GM19035 (cell line): Measurements from ENCODE around the gene TNNT1.

Experiments
- ATAC-seq: cut with Tn5 transposase; IDR thresholded peaks from one replicate; pipeline ENCODE4 v1.9.1; 2021; ENCODE audit not compliant: unreplicated experiment

Gene TNNT1

DNA sequence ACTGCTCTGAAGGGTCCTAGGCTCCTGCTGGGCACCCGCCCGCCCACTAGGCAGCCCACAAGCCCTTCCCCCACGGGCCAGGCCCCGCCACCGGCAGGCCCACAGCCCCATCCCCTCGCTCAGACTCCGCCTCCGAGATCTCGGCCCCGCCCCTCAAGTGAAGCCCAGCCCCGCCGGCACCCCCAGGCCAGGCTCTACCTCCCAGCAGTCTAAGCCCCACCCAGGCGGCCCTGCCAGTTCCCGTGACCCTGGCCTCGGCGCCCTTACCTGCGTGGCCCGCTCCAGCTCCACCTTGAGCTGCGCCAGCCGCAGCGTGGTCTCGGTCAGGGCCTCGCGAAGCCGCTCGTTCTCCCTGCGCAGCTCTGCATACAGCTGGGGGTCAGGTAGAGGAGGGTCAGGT, 57.1 kb downstream of the TNNT1 start:
- ATAC-seq: no peak

DNA sequence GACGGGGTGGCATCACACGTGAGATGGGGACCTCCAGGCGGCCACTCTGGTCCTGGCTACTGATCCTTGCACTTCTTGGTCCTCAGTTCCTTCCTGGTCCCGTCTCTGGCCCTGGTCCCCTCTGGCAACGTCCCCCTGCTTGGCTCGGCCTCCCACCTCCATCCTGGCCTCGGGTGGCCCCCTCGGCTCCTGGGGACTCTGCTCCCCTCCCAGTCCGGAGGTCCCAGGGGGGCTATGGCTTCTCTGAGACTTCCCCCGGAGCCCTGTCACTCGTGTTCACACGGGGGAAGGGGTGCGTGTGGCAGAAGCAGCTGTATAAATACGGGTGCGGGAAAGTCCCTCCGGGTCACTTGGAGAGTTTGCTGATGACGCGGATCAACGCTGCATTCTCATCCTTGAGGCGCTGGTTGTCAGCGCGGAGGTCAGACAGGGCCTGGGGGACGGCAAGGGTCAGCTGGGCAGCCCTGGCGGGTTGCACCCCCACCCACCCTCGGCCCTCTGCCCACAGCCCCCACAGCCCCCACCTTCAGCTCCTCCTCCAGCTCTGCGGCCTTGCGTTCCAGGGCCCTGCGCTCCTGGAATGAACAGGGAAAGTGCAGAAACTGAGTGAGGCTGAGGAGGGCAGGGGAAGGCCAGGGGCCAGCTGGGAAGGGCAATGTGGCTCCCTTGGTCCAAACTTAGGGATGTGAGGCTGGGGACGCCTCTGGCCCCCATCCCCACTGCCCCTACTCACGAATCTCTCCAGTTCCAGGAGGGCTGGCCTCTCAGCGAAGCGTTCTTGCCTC, 57.7 kb downstream of the TNNT1 start:
- no peak for ATAC-seq

DNA sequence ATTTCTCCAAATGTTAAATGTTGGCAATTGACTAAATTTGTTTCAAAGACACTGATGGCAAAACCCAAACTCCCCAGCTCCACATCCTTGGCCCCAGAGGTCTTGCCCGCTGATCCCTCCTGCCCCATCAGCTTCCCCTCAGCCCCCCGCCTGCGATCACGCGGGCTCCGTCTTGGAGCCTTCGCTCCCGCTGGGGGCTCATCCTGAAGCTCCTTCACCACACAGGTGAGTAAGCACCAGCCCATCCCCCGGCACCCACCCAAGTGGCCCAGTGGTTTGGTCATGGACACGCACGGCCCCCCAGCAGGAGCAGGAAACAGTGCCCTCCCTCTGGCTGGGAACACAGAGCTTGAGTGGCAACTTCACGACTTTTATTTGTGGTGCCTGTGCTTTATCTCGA, 58.4 kb downstream of the TNNT1 start:
- ATAC-seq: no peak

DNA sequence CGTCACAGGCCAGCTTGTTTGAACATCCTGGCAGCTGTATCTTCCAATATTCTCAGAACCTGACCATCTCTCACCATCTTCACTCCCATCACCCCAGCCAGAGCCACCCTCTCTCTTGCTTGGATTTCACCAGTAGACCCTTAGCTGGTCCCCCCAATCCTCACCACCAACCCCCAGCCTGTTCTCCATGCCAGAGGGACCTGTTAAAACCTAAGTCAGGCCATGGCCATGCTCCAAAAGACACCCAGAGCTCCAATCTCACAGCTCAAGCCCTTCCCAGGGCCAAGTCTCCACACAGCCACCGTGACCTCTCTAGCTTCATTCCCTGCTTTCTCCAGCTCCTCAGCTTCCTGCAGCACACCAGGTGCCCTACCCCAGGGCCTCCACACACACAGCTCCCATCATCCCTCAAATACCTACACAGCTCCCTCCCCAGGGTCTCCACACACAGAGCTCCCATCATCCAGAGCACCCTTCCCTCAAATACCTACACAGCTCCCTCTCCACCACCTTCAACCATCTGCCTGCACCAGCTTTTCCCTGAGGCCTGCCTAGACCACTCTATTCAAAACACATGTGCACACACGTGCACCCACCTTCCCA, 59.6 kb downstream of the TNNT1 start:
- ATAC-seq: no peak

DNA sequence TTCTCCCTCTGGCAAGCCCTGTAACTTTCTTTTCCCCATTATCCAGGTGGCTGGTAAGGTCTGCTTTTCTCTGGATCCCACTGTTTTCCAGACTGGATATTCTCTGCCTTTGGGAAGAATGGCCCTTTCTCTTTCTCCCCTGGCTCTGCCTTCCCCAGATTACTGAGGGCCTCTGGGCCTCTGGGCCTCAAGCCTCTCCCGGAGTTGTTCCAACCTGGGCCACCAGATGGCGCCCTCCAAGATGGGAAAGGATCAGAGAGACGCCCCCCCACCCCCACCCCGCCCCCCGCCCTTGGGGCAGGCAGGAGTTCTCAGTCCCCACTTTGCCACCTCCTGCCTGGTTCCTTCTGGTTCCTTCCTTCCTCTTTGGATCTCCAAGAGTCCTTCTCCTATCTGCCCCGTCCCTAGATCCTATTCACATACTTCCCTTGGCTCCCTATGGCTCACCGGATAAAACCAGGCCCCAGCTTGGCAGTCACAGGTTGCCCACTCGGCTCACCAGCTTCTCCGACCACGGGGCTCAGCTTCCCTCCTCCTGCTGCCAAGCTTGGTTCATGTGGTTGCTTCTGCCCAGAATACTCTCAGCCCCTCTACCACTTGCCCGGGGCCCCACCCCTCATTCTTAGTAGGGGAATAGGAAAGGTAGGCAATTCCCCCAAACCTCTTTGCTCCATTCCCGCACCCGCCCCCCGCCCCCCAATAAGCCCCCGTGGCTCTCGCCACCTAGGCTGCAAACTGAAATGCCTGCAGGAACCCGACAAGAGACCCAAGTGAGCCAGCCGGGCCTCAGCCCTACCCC, 60.3 kb downstream of the TNNT1 start:
- no peak for ATAC-seq

DNA sequence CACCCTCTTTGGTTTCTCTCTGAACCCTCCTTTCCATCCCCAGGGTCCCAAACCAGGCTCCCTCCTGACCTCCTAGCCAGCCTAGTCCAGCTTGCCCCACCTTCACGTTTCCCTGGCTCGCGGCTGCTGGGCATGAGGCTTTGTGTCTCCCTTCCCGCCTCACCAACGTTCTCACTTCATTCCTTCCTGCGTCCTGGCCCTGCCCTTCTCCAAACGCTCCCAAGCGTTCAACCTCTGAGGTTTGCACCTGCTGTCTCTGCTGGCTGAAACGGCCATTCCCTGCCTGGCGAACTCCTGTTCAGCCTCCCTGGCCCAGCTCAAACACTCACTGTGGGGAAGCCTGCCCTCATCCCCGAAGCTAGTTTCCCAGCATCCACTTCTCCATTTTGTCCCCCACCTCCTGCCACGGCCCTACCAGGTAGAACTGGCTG, 61.0 kb downstream of the TNNT1 start:
- ATAC-seq: no peak

DNA sequence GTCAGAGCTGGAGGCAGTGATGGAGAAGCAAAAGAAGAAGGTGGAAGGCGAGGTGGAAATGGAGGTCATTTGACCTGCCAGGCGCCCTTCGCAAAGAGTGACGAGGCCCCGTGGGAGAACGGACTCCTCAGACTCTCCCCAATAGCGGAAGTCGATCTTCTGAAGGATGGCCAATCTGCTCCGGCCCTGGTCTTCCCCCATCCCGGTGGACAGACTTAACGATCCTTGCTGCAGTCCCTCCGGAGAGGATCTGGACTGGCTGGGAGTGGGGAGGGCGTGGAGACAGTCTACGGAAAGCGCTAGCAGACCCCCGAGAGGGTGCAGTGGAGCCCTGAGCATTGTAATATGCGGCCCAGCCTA, 61.5 kb downstream of the TNNT1 start:
- no peak for ATAC-seq

DNA sequence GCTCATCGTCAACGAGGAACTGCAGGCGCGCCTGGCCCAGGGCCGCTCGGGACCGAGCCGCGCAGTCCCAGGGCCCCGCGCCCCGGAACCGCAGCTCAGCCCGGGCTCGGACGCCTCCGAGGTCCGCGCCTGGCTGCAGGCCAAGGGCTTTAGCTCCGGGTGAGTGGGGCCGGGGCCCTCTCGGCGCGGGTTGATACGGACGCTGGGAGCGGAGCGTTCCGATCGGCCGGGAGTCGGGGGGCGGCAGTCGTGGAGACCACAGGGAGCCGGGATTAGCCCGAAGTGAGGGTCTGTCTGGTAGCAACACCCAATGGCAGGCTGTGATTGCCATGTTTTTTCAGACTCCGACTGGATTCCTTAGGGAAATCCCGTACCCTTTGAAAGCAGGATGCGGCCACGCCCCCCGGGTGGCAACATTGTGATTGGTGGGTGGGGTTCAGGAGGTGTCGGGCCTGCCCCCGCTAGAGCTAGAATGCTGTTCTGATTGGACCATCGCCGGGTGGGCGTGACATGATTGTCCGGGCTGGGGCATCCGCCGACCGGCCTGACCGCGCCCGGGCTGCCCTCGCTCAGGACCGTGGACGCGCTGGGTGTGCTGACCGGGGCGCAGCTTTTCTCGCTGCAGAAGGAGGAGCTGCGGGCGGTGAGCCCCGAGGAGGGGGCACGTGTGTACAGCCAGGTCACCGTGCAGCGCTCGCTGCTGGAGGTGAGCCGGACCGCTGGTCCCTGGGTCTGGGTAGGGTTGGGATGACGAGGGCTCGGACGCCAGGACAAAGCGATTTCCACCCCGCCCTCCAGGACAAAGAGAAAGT, 62.1 kb downstream of the TNNT1 start:
- ATAC-seq: no peak

DNA sequence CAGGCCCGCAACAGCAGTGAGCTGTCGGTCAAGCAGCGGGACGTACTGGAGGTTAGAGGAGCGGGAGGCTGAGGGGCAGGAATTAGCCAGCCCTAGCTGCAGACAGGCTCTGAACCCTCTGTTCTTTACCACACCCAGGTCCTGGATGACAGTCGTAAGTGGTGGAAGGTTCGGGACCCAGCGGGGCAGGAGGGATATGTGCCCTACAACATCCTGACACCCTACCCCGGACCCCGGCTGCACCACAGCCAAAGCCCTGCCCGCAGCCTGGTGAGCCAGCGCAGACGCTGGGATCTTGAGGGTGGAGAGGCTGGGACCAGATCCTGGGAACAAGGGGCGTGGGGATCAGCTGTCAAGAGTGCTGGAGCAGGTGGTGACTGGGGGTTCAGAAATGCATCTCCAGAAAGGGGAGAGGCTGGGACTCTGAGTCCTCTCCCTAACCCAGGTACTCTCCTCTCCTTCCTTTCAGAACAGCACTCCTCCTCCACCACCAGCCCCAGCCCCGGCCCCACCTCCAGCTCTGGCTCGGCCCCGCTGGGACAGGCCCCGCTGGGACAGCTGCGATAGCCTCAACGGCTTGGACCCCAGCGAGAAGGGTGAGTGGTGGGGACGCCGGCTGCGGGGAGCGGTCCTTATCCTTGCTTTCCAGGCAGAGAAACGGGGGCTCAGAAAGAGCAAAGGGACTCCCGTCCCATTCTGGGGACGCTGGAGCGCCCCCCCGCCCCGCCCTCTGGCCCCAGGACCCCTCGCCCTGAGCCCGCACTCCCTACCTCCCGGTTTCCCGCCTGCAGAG, 62.9 kb downstream of the TNNT1 start:
- no peak for ATAC-seq

DNA sequence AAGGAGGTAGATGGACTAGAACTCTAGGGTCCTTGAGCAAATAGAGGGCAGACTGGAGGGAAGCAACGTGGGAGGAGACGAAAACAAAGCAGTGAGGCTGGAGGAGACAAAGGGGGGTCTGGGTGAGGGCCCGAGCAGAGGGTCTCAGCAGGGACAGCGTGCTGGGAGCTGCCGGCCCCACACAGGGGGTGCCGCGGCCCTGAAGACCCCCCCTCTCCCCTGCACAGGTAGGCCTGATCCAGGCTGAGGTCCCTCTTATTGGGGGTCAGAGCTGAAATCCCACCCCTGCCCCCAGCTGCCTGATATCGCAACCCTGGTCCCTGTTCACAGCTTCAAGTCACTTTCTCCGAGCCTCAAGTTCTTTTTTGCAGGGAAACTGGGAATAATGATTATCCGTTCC, 64.6 kb downstream of the TNNT1 start:
- no peak for ATAC-seq

DNA sequence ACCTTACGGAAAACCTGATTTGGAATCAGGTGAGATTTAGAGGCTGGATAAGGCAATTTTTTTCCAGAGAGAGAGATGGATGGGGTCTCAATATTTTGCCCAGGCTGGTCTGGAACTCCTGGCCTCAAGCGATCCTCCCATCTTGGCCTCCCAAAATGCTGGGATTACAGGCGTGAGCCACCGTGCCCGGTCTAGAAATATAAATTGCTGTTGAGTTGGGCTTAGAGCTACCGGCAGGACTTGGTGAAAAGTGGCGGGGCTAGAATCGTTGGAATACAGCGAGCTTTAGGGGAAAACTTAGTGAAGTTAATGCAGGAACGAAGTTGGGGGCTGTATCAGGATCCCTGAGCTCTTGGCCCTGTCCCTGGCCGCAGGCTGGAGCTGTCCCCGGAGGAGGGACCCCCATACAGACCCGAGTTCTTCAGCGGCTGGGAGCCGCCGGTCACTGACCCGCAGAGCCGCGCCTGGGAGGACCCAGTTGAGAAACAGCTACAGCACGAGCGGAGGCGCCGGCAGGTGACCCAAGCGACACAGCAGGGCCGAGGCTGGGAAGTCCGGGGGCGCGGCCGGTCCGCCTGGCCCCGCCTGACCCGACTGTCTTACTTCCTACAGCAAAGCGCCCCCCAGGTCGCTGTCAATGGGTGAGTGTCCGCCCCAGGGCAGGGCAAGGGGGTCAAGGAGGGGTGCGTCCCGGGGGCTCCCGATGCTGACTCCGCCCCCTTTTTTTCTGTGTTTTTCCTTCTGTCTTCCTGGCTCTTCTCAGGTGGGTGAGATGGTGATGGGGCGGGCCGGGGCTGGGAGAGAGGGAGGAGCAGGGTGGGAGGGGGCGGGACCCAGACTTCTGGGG, 65.8 kb downstream of the TNNT1 start:
- ATAC-seq: no peak
